HG03354 (cell line): ENCODE measurements around the gene SH3TC1.

Experiments used
- ATAC-seq: cut with Tn5 transposase; IDR thresholded peaks from one replicate; pipeline ENCODE4 v1.9.1; 2021; ENCODE audit warnings: mild to moderate bottlenecking; ENCODE audit not compliant: unreplicated experiment, poor library complexity, severe bottlenecking

The SH3TC1 gene

DNA sequence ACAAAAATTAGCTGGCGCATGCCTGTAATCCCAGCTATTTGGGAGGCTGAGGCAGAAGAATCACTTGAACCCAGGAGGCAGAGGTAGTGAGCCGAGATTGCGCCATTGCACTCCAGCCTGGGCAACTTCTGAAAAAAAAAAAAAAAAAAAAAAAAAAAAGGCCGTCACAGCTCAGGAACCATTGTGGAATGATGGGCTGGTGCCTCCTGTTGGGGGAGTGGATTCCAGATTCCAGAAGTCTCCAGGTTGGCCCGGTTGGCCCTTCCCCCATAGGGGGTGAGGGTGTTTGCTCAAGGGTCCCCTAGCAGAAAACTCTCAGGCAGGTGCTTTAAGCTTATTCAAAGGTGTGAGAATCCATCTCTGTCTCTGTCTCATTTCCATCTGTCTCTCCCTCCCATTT, 11.5 kb downstream of the SH3TC1 start:
- ATAC-seq = no peak

DNA sequence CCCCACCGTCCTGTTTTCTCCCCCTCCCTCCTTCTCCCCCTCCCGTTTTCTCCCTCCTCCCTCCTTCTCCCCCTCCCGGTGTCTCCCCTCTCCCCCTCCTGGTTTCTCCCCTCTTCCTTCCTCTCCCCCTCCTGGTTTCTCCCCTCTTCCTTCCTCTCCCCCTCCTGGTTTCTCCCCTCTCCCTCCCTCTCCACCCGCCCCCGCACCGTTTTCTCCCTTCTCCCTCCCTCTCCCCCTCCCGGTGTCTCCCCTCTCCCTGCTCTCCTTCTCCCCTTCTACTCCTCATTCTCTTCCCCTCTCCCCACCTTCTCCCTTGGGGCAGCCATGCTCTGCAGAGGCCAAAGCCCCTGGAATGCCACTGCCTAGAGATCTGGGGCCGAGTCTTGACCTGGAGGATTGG, 12.2 kb downstream of the SH3TC1 start:
- ATAC-seq = no peak

DNA sequence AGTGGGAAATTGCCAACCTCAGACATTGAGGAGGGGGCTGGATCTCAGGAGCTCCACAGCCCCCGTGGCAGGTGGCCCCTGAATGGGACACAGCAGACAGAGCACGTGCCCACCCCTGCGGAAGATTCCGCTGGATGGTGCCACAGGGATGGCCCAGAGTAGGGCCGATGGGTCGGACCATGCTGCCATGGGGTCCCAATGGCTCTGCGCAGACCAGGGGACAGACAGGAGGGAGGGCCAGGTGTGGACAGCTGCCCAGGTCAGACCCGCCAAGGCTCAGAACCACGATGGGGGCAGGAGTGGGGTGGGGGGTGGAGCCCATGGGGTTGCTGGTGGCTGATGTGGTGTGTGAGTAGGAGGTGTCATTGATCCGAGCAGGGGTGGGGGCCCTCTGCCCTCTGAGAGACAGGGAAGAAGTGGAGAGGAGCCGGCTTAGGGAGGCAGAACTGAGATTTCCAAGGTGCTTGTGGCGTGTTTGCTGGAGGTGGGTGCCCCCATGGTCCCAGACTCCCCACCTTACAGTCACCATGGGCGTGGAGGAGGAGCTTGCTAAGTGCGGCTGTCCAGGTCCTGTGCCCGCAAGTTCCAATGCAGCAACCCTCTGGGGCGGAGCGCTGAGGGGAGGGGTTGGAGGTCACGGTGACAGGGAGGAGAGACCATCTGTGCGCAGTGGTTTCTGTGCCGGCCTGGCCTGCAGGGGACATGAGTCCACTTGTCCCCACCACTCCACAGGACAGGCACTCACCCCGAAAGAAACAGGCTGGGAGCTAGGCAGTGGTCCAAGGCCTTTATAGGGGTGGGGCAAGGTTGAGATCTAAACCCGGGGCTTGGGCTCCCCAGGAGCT, 12.9 kb downstream of the SH3TC1 start:
- no peak for ATAC-seq

DNA sequence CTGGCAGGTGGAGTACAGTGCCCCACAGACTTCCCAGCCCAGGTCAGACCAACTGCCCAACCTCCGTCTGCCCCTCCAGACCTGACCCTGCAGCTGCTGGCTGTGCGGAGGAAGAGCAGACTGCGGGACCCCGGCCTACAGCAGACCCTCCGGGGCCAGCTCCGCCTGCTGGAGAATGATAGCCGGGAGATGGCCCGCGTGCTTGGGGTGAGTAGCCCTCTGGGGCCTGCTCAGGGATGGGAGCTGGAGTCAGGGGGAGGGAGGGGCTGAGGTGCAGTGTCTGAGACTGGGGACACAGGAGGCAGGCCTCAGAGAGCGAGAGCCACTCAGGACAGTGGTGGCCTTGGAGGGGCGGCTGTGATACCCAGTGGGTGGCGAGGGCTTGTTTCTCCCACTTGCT, 13.5 kb downstream of the SH3TC1 start:
- no peak for ATAC-seq

DNA sequence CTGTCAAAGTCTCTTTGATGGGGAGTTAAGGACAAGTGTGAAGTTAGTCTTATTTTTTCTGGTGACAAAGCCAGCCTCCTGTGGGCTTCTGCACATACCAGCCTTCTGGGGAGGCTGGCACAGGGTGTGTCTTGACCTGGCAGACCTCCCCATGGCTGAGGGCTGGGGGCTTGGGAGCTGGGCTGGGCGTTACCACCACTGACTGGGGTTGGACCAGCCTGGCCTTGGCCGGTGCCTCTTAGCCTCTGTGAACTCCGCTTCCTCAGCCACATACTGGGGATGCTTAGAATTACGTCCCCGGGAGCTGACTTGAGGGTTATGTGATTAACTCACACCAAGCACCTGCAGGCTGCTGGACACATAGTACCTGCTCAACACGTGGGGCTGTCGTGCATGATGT, 14.0 kb downstream of the SH3TC1 start:
- ATAC-seq = no peak

DNA sequence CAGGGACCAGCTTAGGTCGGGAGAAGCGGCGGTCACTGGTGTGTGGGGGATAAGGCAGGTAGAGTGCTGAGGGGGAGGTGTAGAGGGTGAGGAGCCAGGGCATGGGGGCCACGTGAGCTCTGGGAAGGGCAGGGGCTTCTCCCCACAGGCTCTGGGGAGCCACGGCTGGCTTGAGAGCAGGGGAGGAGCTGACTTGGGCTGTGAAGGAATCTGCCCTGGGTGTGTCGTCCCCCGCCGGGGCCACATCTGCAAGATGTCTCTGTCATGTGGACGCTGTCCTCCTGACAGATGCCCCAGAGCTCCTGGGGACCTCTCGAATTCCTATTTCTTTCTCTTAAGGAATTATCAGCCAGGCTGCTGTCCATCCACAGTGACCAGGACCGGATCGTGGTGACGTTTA, 15.0 kb downstream of the SH3TC1 start:
- no peak for ATAC-seq

DNA sequence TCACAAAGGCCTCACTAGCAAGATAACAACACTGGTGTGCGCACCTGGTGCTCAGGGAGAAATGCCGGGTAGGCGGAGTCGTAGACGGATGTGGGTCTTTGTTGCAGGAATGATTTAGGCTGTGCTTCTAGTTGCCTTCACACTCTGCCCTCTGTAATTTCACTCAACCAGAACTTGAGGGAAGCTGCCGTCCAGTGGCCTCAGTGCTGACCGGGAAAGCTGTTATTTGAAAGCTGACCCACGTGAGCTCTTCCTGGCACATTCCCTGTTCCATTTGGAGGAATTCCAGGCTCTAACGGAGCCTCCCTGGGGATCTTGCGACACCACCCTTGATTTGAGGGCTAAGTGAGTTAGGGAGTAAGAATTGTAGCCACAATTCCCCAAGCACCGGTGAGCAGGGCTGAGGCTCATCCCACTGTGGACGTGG, 15.9 kb downstream of the SH3TC1 start:
- no peak for ATAC-seq

DNA sequence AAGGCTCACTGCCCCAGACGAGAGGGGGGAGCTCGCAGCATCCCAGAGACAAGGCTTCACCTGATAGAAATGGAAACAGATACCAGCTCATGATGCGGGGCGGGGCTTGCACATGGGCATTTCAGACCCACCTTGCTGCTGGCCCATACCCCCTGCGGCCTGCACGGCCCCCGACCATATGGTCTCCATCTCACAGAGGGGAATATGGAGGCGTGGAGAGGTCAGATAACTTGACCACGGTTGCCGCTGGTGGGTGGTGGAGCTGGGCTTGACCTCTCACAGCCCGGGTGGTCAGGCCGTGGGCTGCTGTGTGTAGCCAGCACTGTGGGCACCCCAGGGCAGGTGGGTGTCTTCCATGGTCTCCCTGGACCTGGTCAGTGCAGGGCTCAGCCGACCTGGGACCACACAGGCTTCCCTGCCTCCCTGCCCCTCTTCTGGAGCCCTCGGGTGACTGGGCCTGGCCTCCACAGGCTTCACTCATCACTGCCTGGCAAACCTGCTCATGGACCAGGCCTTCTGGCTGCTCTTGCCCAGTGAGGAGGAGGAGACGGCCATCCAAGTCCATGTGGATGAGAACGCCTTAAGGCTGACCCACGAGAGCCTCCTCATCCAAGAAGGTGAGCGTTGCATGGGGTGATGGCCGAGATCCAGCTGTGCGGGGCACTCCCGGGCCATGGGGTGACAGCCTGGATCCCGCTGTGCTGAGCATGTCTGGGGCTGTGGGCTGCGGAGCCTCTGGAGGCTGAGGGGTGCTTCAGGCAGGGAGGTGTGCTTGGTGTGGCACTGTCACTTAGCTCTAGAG, 16.8 kb downstream of the SH3TC1 start:
- no peak for ATAC-seq

DNA sequence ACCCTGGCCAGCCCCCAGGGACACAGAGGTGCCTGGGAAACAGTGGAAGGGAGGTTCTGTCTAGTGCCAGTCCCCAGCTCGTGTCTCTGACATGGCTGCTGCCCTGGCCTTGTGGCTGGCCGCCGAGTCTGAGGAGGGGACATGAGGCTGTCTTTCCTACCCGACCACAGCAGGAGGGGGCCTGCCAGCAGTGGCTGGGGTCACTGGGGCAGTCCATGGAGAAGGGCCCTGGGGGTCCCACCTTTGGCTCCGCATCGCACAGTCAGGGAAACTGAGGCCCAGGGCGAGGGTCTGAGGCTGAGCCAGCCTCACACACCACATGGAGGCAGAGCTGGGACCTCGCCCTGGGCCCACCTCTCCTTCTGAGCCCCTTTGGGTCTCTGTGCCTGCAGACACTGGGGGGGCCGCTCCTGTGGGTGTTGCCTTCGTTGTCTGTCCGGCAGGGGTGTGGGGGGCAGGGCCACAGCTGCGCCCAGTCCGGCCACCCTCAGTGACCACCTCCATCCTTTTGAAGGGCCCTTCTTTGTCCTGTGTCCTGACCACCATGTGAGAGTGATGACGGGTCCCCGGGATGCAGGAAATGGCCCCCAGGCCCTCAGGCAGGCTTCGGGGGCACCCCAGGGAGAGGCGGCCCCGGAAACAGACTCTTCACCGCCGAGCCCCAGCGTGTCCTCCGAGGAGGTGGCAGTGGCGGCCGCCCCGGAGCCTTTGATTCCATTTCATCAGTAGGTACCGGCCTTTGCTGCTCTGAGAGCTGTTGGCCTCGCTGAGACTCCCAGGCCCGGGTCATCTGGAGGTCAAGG, 17.6 kb downstream of the SH3TC1 start:
- ATAC-seq = no peak

DNA sequence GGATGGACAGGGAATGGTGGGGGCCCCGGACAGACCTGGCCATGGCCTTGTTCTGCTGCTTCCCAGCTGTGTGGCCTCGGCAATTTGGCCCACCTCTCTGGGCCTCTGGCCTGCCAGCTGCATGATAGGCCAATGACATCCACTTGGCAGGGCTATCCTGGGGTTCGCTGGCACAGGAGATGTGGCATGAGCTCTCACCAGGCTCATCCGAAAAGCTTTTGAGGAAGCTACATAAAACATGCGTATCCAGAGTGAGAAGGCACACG, 18.1 kb downstream of the SH3TC1 start:
- no peak for ATAC-seq

DNA sequence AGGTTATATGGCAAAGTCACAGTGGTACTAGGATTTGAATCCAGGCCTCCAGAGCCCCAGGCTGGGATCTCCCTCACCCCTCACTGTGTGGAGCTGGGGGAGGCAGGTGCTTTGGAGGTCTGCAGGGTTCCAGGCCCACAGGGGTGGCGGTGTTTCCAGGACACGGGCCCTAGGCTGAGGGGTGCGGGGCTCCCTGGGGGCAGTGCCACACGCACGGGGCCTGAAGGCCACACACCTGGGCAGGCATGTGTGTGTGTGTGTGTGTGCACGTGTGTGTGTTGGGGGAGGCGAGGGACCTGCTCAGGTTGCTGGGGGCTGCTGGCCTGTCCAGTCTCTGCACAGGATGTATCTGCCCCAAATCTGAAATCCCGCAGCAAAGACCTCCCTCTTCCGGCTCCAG, 18.8 kb downstream of the SH3TC1 start:
- ATAC-seq = no peak

DNA sequence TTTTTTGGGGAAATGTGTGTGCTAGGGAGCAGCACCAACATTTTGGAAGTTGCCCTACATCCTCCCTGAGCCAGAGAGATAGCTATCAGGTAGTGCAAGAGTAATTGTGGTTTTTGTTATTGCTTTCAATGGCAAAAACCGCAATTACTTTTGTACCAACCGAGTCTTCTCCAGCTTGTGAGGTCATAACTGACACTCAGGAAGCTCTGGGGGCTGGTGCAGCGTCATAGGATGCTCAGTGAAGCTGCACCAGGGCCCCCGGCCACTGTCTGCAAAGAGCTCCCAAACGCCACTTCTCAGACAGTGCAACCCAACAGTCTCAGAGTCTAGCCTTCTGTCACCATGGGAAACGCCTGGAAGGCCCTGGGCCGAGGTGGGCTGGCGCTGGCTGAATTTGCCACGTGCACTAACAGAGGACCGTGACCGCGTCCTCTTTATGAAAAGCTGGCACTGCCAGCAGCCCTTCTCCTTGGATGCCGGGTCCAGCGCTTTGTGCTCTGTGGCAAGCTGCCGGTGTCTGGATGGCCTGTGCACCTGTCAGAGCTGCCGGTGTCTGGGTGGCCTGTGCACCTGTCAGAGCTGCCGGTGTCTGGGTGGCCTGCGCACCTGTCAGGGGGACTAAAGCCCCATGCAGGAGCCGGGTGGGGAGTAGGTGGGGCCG, 19.4 kb downstream of the SH3TC1 start:
- ATAC-seq = no peak

DNA sequence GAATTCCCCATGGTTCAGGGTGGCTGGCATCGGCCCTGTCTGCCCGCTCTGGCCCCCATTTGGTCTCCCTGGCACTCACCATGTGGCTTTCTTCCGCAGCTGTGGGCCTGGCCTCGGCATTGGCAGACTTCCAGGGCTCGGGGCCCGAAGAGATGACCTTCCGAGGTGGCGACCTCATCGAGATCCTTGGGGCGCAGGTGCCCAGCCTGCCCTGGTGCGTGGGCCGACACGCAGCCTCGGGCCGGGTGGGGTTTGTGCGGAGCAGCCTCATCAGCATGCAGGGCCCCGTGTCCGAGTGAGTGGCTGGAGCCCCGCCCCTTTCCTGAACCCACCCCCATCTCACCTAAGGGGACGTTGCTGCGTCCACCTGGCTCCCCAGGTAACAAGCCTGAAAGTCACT, 20.1 kb downstream of the SH3TC1 start:
- no peak for ATAC-seq

DNA sequence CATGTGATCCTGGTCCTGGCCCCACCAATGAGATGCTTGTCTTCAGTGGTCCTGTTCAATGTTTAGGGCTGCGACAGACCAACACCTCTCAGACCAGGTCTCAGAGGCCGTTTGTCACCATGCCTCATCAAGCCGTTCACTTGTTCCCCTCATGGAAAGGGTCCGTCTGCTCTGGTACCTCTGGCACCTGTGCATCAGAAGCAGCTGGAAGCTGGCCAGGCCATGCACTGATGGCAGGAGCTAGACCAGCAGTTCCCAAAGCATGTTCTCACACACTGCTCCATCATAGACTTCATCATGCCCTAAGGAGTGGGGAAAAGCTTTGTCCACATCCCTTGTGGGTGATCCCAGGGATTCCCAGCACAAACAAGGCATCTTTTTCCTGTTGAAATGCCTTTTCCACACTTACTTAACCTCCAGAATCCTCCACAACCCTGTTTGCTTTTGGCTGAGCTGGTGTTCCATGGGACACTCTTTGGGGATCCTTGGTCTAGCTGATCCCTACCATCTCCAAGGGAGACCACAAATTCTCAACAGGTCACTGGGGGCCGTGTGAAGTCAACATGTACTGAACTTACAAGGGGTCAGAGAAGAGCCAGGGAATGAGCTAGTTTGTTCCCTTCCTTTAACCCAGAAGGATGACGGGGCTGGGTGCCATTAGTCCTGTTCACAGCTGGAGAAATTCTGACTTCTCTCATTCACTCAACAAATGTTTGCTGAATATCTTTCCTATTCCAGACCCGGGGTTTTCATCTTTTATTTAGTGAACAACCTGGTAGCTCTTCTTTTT, 21.8 kb downstream of the SH3TC1 start:
- ATAC-seq = no peak

DNA sequence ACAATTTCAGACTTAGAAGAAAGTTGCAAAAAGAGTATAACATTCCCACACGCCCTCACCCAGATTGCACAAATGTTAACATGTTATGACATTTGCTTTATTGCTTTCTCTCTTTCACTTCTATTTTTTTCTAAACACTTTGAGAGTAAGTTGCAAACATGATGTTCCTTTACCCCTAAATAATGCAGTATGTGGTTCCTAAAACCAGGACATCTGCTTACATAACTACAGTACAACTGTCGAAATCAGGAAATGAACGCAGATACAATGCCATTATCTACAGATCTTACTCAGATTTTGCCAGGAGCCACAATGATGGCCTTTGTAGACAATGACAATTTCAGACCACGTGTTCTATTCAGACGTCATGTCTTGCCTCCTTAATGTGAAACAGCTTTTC, 22.4 kb downstream of the SH3TC1 start:
- no peak for ATAC-seq

DNA sequence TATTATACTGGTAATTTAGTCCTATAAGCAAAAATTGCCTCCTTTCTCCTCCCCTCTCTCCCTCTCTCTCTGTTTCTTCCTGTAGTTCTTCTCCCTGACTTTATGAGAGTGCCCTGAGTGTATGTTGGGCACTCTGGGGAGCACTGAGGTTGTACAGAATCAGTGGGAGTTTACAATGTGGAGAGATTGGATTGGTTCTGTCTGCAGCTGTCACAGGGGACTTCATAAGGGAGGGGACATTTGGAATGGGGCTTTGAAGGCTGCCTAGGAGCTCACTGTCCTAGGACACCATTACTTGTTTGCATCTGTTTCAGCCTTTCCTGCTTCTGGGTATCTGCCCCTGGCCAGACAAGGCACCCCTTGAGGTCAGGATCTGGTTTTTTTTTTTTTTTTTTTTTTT, 22.9 kb downstream of the SH3TC1 start:
- no peak for ATAC-seq

DNA sequence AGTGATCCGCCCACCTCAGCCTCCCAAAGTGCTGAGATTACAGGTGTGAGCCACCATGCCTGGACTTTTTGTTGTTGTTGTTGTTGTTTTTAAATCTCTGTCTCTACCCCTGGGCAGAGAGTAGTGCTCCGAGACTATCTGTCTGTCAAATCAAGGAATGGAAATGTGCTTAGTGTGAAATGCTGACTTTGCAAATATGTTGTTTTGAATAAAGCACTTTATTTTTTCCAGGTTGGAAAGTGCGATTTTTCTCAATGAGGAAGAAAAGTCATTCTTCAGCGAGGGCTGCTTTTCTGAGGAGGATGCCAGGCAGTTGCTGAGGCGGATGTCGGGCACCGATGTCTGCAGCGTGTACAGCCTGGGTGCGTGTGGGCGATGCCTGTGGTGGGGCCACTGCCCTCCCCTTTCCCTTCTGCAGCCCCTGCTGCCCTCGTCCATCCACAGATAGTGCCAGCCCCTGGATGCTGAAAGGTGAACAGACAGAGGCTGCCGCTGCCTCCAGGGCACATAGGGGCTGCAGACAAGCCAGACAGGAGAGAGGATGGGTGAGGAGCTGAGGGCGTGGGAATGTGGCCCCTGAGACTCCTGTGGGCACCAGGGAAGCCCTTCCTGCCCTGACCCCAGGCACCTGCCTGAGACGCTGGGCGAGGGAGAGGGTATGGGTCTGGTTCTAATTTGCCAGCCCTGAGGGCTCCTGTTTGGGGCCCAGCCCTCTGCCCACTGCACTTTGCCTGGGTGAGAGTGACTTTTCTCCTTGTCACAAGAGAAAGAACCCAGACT, 23.7 kb downstream of the SH3TC1 start:
- ATAC-seq = no peak

DNA sequence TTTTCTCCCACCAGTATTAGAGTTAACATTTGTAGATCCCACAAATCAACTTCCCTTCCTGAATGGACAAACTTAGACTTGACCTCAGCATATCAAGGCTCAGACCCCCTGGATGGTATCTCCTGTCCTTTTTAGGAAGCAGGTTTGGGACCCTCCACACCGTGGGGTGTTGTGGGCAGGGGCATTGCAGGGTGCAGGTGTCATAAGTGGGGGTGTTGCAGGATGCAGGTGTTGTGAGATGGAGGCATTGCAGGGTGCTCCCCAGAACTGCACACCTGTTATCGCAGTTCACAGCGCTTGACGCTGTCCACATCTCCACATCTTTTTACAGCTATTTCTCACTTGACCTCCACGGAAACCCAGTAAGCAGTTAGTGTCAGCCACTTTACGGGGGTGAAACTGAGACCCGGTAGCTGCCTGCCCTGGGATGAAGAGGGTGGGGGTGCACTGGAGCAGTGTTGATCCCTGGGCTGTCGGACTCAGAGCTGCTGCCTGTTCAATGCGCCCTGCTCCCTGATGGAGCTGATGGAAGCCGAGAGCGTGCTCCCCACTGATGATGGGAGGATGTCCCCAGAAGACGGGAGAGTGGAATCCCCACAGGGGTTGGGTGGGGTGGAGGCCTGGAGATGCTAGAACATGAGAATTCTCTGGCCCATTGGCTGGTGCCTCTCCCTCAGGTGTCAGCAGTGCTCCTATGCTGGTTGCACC, 25.3 kb downstream of the SH3TC1 start:
- no peak for ATAC-seq
